ENCODE data around the gene ZBTB20.

The ZBTB20 gene

DNA sequence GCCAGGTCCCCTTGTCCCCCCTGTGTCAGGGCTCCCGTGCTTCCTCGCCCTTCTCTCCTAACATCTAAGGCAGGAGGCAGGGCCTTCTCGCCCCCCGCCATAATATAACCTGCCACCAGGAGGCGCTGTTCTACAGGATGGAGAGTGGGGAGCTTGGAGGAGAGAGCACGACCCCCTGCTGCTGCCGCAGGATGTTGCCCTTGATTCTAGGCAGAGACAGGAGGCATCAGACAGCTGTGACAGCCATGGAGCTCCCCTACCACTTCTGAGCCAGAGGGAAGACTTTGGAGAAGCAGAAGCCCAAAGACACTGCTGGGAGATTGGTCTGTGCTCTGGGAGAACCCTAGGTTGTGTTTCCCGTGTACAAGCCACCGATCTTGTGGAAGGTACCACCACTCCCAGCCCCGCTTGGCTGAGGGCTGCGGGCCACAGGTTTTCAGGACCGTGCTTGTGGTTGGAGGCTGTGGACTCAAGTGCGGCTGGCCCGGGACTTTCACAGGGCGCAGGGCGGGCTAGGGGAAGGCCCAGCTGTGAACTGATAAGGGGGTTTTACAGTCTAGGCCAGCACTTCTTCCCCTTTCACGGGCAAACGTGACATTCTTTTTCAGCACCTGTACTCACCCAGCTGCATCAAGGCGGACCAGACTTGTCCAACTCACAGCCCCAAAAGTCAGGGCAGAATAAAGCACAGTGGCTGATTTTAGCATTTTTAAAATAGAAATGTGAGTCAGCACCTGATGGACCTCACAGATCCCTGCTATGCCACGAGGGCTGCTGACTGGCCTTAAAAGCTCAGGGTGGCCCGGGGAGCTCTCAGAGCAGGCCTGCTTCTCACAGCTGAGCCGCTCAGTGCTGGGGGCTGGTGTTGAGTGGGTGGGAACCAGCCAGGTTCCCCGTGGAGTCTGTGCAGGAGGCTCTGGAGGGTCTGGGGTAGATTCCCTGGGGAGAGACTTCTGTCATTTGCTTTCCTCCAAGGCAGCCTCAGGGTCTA, 855.9 kb downstream of the ZBTB20 start:
- Histone ChIP-seq H3K4me1 (ENCODE audit: insufficient read depth, low read length) (no peaks in the 10 kb centered on the region), H3K4me3 (ENCODE audit: low read length) (no peak overlapping the region), H3K27me3 (ENCODE audit: insufficient read depth, low read length) (no peaks in the 10 kb centered on the region), H3K27ac (ENCODE audit: low read depth, low read length) (no peak overlapping the region), H3K9me3 (ENCODE audit: insufficient read depth, low read depth, low read length) (no peaks in the 10 kb centered on the region), H3K36me3 (ENCODE audit: insufficient read depth, low read length) (no peaks in the 10 kb centered on the region), H3K9ac (ENCODE audit: low read depth, low read length) (no peak overlapping the region)
- WGBS: 76% methylated on average over 23 of the region's 23 CpGs

GRCh38 chr3:114286266-114286665, 860.8 kb downstream of the ZBTB20 start:
- no peaks in the 10 kb centered on the region for H3K4me1 ChIP-seq (ENCODE audit: insufficient read depth, low read length)
- no peaks in the 10 kb centered on the region for H3K27me3 ChIP-seq (ENCODE audit: insufficient read depth, low read length)
- H3K9ac ChIP-seq (ENCODE audit: low read depth, low read length): no peak overlapping the region
- 96% methylated on average over 2 of the region's 2 CpGs for WGBS
- H3K4me3 ChIP-seq (ENCODE audit: low read length): no peak overlapping the region
- H3K36me3 ChIP-seq (ENCODE audit: insufficient read depth, low read length): no peaks in the 10 kb centered on the region
- H3K27ac ChIP-seq (ENCODE audit: low read depth, low read length): no peak overlapping the region
- H3K9me3 ChIP-seq (ENCODE audit: insufficient read depth, low read depth, low read length): no peaks in the 10 kb centered on the region

DNA sequence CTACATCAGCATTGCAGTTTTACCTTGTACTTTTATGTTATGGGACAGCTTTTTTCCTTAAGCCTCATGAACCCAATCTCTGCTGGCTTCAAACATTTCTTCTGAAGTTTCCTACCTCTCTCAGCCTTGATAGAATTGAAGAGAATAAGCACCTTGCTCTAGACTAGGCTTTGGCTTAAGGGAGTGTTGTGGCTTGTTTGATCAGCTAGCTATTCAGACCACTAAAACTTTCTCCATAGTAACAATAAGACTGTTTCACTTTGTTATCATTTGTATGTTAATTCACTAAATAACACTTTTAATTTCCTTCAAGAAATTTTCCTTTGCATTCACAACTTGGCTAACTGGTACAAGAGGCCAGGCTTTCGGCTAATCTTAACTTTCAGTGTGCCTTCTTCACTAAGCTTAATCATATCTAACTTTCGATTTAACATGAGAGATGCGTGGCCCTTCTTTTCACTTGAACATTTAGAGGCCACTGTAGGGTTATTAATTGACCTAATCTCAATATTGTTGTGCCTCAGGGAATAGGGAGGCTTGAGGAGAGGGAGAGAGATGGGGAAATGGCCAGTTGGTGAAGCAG, 861.3 kb downstream of the ZBTB20 start:
- H3K4me1 ChIP-seq (ENCODE audit: insufficient read depth, low read length): no peaks in the 10 kb centered on the region
- H3K9ac ChIP-seq (ENCODE audit: low read depth, low read length): no peak overlapping the region
- H3K27me3 ChIP-seq (ENCODE audit: insufficient read depth, low read length): no peaks in the 10 kb centered on the region
- no peaks in the 10 kb centered on the region for H3K36me3 ChIP-seq (ENCODE audit: insufficient read depth, low read length)
- no peak overlapping the region for H3K27ac ChIP-seq (ENCODE audit: low read depth, low read length)
- H3K4me3 ChIP-seq (ENCODE audit: low read length): no peak overlapping the region
- 93% methylated on average over 3 of the region's 3 CpGs for WGBS
- H3K9me3 ChIP-seq (ENCODE audit: insufficient read depth, low read depth, low read length): no peaks in the 10 kb centered on the region

DNA sequence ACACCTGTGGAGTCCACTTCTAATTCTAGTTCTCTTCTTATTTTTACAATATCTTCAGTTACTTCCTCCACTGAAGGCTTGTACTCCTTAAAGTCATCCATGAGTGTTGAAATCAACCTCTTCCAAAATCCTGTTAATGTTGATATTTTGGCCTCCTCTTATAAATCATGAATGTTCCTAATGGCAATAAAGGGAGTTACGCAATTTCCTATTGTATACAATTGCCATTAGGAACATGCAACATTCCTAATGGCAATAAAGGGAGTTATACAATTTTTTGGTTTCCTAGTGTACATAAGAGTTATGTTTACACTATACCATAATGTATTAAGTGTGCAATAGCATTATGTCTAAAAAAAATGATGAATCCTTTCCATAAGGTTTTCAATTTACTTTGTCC, 862.4 kb downstream of the ZBTB20 start:
- no peaks in the 10 kb centered on the region for H3K9me3 ChIP-seq (ENCODE audit: insufficient read depth, low read depth, low read length)
- H3K36me3 ChIP-seq (ENCODE audit: insufficient read depth, low read length): no peaks in the 10 kb centered on the region
- WGBS: no CpG with 5 or more reads among the region's 1 CpG
- H3K4me3 ChIP-seq (ENCODE audit: low read length): no peak overlapping the region
- no peaks in the 10 kb centered on the region for H3K27me3 ChIP-seq (ENCODE audit: insufficient read depth, low read length)
- H3K4me1 ChIP-seq (ENCODE audit: insufficient read depth, low read length): no peaks in the 10 kb centered on the region
- no peak overlapping the region for H3K27ac ChIP-seq (ENCODE audit: low read depth, low read length)
- H3K9ac ChIP-seq (ENCODE audit: low read depth, low read length): no peak overlapping the region
